GM10248 (cell line): Measurements from ENCODE around the gene ARHGAP26.

Source experiments
- CTCF ChIA-PET: fragments of 300-600 bp; sonication (Branson Sonifier 250); formaldehyde crosslinking; extraction: SDS; loops from one replicate; lab custom pipeline; 2021; ENCODE audit warnings: antibody characterized with exemption; lab: Yijun Ruan, JAX
- POLR2A ChIA-PET: fragments of 350-650 bp; sonication (Branson Sonifier 250); formaldehyde crosslinking; extraction: SDS; loops from one replicate; lab custom pipeline; 2020; ENCODE audit warnings: antibody characterized with exemption; lab: Yijun Ruan, JAX
- DNase-seq: peaks from one replicate; pipeline ENCODE4 v3.0.0; 2012; ENCODE audit errors: extremely low spot score
- TF ChIP-seq, protein P1 (sequence below): IDR thresholded peaks from 2 replicates; pipeline ENCODE4 v1.5.1; 2012; ENCODE audit warnings: mild to moderate bottlenecking, low read depth; ENCODE audit errors: extremely low read depth, missing control alignments, control extremely low read depth

Gene ARHGAP26

DNA sequence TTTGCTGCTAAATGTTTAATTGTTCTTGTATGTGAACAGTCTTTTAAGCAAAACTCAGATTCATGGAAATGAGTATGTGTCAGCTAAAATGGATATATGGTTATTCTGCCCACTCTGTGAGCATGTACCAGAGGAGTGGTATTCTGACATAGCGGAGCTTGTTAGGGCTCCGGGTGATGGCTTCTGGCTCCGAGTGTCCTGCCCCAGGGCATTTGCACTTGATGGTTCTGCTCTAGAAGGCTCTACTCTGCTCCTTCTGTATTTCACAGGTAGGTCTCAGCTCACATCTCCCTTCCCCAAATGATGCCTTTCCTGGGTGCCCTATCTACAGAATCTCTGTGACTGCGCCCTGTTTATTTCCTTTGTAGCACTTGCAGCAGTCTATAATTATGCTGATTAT lies 113.3 kb downstream of the ARHGAP26 start:
- CTCF ChIA-PET: interaction anchor here (1.1 to 12.3 kb wide), 8 partner anchors 8 to 238 kb away, joined by 3 to 141 read pairs (median 16); no protein-coding TSS in a partner anchor
- no peak for DNase-seq
- TF ChIP-seq, protein P1, sequence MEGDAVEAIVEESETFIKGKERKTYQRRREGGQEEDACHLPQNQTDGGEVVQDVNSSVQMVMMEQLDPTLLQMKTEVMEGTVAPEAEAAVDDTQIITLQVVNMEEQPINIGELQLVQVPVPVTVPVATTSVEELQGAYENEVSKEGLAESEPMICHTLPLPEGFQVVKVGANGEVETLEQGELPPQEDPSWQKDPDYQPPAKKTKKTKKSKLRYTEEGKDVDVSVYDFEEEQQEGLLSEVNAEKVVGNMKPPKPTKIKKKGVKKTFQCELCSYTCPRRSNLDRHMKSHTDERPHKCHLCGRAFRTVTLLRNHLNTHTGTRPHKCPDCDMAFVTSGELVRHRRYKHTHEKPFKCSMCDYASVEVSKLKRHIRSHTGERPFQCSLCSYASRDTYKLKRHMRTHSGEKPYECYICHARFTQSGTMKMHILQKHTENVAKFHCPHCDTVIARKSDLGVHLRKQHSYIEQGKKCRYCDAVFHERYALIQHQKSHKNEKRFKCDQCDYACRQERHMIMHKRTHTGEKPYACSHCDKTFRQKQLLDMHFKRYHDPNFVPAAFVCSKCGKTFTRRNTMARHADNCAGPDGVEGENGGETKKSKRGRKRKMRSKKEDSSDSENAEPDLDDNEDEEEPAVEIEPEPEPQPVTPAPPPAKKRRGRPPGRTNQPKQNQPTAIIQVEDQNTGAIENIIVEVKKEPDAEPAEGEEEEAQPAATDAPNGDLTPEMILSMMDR: no peak
- POLR2A ChIA-PET: no interaction called here

DNA sequence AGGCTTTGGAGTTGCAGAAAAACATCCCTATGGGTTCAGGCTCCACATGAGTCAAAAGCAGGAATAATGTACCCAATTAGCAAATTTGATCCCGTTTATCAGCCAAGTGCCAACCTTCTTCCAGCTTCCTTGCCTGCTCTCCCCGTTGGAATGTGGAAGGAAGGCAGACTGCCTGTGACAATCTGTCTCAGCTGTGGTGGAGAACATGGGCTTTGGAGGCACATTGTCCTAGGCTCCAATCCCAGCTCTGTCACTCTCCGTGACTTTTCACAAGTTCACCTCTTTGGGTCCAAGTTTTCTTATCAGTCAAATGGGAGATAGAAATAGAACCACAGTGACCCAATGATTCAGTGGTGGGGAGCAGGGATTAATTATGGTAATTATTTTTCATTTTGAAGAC lies 113.9 kb downstream of the ARHGAP26 start:
- DNase-seq: no peak
- CTCF ChIA-PET: interaction anchor here (0.7 to 12.3 kb wide), 5 partner anchors 14 to 168 kb away, joined by 3 to 141 read pairs (median 4); no protein-coding TSS in a partner anchor
- TF ChIP-seq, protein P1: no peak
- POLR2A ChIA-PET: no interaction called here

DNA sequence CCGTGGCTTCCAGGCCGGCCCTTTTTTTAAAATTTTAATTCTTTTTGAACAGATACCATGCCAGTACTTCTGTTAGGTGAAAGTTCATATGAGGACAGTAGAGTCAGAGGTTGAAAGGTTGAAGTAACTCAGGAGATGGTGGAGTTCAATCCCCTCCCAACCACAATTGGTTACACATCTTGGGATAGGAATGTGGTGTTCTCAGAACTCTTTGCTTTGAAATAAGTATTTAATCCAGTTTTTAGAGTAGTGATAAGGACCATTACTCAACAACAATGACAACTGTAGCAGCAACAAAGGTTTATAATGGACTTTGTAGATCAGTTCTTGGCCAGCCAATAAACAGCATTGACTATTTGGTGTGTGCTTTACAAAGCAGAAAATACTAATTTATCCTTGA lies 116.0 kb downstream of the ARHGAP26 start:
- TF ChIP-seq, protein P1: no peak
- ChIA-PET POLR2A (no interaction called here), CTCF (interaction anchor here (3.8 to 4.1 kb wide), 2 partner anchors 11 to 138 kb away, joined by 24 to 35 read pairs; no protein-coding TSS in a partner anchor)

DNA sequence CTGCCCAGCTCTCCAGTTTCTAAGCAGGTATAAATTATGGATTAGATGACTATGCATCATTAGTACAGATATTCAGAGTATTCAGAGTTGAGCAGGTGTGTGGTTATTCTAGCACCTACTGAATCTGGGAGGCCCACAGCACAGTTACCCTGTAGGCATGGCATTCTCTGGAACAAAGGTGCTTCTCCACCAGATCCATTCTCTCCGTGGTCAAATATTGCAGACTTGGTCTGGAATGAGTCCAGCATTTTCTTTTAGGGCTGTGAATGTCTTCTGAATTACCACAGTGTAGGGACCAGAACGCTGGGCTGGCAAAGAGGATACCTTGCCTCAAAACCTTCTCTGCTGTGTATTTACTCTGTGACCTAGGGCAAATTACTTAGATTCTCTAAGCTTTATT lies 116.8 kb downstream of the ARHGAP26 start:
- DNase-seq: no peak
- ChIA-PET POLR2A (no interaction called here), CTCF (interaction anchor here (0.9 to 4.1 kb wide), 8 partner anchors 11 to 174 kb away, joined by 3 to 35 read pairs (median 7); no protein-coding TSS in a partner anchor)
- TF ChIP-seq, protein P1: no peak

More for the DNA sequence above, 116.0 kb downstream of the ARHGAP26 start:
- DNase-seq: no peak

DNA sequence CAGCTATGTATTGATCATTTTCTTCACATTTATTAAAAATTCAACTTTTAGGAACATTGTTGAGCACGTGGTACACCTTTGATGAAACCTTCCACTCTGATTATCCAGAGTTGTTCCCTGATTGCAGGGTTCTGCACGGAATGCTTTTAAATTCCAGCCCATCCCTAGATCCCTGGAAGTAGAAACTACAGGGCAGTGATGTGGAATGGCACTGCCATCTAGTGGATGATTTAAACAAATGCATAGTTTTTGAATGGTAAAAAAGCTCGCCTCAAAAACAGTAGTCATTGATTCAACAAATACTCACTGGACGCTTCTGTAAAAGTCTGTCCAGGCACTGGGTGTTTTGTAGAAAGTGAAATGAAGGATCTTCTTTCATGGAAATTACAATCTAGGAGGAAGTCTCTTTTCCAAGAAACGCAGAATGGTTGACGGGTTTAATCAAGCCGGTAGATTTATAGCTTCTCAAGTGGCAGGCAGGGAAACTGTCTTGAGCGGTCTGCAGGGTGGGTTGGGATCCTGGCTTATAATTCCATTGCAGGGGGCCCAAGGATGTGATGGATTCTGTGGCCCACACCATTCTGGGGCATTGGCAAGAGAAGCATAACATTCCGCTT lies 118.4 kb downstream of the ARHGAP26 start:
- TF ChIP-seq, protein P1: peak; percentile 63
- ChIA-PET POLR2A (no interaction called here), CTCF (interaction anchor here (0.6 to 4.1 kb wide), 43 partner anchors 9 to 1043 kb away, joined by 3 to 35 read pairs (median 5); no protein-coding TSS in a partner anchor)
- peak; percentile 44 for DNase-seq

DNA sequence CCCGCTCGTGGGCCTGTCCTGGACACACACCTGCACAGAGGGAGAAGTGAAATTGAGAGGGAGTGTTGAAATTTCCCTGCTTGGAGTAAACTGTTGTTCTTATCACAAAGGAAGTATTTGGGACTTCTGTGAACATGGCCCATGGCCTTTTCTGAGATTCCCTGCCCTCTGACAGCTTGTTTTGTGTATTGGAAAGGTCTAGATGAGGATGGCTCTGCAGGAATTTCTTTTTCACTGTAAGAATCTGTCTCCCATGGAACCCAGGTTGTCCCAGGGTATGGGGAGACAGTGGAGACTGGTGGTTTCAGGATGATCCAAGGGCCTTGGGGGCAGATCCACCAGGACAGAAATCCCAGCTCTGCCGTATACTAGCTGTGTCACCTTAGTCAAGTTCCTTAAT lies 121.8 kb downstream of the ARHGAP26 start:
- DNase-seq: no peak
- ChIA-PET POLR2A (no interaction called here), CTCF (interaction anchor here (0.8 to 2.1 kb wide), 5 partner anchors 11 to 236 kb away, joined by 3 to 24 read pairs (median 3); no protein-coding TSS in a partner anchor)
- TF ChIP-seq, protein P1: no peak
